IPS-15b (cell line): Measurements from ENCODE around the gene ALDH1A1.

Experiments used
- H3K27me3 ChIP-seq: one replicate; pipeline ENCODE4 v1.6.1; 2013; ENCODE audit warnings: low read length; ENCODE audit not compliant: control insufficient read depth, insufficient read depth
- H3K36me3 ChIP-seq: one replicate; pipeline ENCODE4 v1.6.1; 2013; ENCODE audit warnings: low read length; ENCODE audit not compliant: control insufficient read depth, insufficient read depth
- H3K4me1 ChIP-seq: one replicate; pipeline ENCODE4 v1.6.1; 2013; ENCODE audit warnings: mild to moderate bottlenecking, low read length; ENCODE audit not compliant: control insufficient read depth, insufficient read depth
- H3K4me3 ChIP-seq: one replicate; pipeline ENCODE4 v1.5.1; 2013; ENCODE audit warnings: low read depth, low read length
- H3K9ac ChIP-seq: one replicate; pipeline ENCODE4 v1.6.1; 2013; ENCODE audit warnings: low read depth, mild to moderate bottlenecking, low read length
- H3K9me3 ChIP-seq: one replicate; pipeline ENCODE4 v1.6.1; 2013; ENCODE audit warnings: mild to moderate bottlenecking, low read length; ENCODE audit not compliant: control insufficient read depth, insufficient read depth

ALDH1A1 gene

GRCh38 chr9:72974501-72974900 is 21.6 kb upstream of the ALDH1A1 start:
- no peak overlapping the region for H3K9ac ChIP-seq
- no peak overlapping the region for H3K4me3 ChIP-seq
- H3K27me3 ChIP-seq = no peaks in the 10 kb centered on the region
- no peaks in the 10 kb centered on the region for H3K9me3 ChIP-seq
- H3K4me1 ChIP-seq = no peaks in the 10 kb centered on the region
- H3K36me3 ChIP-seq = no peaks in the 10 kb centered on the region

DNA sequence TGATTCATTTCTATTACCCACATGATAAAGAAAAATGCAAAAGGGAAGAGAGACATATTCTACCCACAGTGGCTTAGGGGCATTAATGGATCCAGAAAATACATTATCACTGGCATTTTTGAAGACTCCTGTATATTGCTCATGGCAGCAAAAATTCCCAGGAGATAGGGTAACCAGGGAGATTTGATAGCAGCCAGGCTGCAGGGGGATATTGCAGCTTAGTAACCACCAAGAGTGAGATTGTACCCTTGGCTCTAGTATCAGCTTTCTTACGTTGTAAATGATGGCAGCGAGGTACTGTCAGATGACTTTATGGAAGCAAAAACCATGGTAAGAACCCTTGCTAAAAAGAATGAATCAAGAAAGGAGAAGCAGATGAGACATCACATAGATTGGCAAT is 19.8 kb upstream of the ALDH1A1 start:
- no peaks in the 10 kb centered on the region for H3K27me3 ChIP-seq
- no peak overlapping the region for H3K9ac ChIP-seq
- no peaks in the 10 kb centered on the region for H3K4me1 ChIP-seq
- H3K36me3 ChIP-seq = no peaks in the 10 kb centered on the region
- no peaks in the 10 kb centered on the region for H3K9me3 ChIP-seq
- no peak overlapping the region for H3K4me3 ChIP-seq

DNA sequence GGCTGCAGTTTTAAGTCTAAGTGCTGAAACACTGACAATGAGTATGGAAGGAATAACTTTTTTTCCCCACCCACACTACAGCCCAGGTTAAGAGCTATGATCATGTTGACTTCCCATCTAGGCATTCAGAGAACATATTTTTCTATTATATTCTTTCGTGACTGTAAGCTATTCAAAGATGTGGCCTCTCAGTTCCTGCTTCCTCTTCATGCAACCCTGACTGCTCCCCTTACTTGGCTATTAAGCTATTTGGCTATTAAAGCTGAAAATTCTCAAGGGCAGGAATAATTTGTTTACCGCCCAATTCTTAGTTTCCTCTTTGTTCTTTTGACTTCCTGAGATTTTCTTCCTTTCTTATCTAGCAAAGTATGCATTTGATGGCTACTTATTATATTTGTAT is 18.6 kb upstream of the ALDH1A1 start:
- no peaks in the 10 kb centered on the region for H3K36me3 ChIP-seq
- no peak overlapping the region for H3K9ac ChIP-seq
- no peaks in the 10 kb centered on the region for H3K4me1 ChIP-seq
- H3K27me3 ChIP-seq = no peaks in the 10 kb centered on the region
- no peak overlapping the region for H3K4me3 ChIP-seq
- H3K9me3 ChIP-seq = no peaks in the 10 kb centered on the region

DNA sequence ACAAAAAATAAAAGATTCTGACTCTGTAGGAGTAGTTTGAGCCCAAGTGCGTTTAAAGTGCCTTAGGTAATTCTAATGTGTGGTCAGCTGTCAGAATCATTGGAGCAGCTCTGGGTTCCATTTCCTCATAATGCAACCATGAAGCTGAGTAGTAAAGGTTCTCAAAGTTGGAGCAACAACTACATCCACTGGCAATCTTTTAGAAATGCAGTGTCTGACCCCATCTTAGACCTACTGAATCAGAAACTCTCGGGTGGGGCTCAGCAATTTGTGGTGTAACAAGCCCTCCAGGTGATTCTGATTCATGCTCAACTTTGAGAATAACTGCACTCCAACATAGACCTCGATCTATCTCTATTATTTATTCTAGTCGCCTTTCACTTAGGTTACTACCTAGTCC is 7.6 kb upstream of the ALDH1A1 start:
- Histone ChIP-seq H3K4me1 (no peaks in the 10 kb centered on the region), H3K9me3 (no peaks in the 10 kb centered on the region), H3K36me3 (no peaks in the 10 kb centered on the region), H3K9ac (no peak overlapping the region), H3K4me3 (no peak overlapping the region), H3K27me3 (no peaks in the 10 kb centered on the region)

GRCh38 chr9:72958485-72959281 is 5.8 kb upstream of the ALDH1A1 start:
- no peak overlapping the region for H3K4me3 ChIP-seq
- H3K27me3 ChIP-seq = no peaks in the 10 kb centered on the region
- no peaks in the 10 kb centered on the region for H3K36me3 ChIP-seq
- no peak overlapping the region for H3K9ac ChIP-seq
- no peaks in the 10 kb centered on the region for H3K9me3 ChIP-seq
- no peaks in the 10 kb centered on the region for H3K4me1 ChIP-seq

- no peak overlapping the region for H3K9ac ChIP-seq
- H3K36me3 ChIP-seq = no peaks in the 10 kb centered on the region
- peaks cover 3% of the 10 kb centered on the region for H3K4me1 ChIP-seq
- no peaks in the 10 kb centered on the region for H3K9me3 ChIP-seq
- H3K4me3 ChIP-seq = no peak overlapping the region
- no peaks in the 10 kb centered on the region for H3K27me3 ChIP-seq
Observed at GRCh38 chr9:72955571-72955970, 2.7 kb upstream of the ALDH1A1 start.

DNA sequence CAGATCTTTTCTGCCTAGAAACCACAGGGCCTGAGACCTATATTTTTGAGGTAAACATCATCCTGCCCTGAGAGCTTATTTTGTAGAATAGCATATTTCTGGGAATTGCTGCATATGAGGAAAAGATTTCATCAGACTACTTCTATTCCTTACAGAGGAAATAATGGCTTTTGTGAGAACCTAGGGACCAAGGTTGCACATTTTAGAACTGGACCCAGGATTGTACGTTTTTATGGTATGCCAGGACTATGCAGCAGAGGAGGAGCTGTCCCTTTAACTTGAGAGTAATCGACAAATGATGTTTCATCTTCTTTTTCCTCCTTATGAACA is 2.2 kb upstream of the ALDH1A1 start:
- no peak overlapping the region for H3K4me3 ChIP-seq
- no peaks in the 10 kb centered on the region for H3K9me3 ChIP-seq
- H3K4me1 ChIP-seq = peaks cover 3% of the 10 kb centered on the region
- no peaks in the 10 kb centered on the region for H3K27me3 ChIP-seq
- H3K9ac ChIP-seq = no peak overlapping the region
- H3K36me3 ChIP-seq = no peaks in the 10 kb centered on the region

DNA sequence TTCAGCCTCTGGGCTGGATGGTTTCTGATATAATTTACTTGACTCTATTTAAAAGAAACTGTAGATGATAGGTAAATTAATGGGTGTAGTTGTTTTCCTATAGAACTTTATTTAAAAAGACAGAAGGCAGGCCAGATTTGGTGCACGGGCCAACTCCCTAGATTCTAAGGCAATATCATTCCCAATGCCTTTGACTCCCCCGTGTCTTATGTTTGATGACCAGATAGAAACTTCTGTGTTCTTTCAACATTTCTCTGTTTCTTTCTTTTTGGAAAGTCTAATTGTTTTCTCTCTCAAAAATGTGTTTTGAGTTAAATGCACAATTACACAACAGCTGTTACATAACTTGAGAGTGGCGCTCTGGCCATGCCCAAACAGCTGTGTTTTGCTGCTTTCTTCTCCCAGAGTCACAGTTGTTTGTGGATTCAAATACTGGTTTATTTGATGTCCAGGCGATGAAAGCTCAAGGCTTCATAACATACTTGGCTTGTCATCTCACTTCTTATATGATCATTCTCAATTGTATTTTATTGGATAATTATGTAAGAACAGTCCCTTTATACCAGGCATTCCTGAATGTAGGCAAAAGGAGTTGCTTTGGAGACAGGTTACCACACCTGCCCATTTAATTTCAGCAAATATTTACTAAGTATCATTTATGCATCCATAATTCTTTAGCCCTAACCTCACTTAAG is 1.7 kb upstream of the ALDH1A1 start:
- Histone ChIP-seq H3K27me3 (no peaks in the 10 kb centered on the region), H3K4me1 (peaks cover 3% of the 10 kb centered on the region), H3K9me3 (no peaks in the 10 kb centered on the region), H3K4me3 (no peak overlapping the region), H3K9ac (no peak overlapping the region), H3K36me3 (no peaks in the 10 kb centered on the region)

- Histone ChIP-seq H3K4me1 (peaks cover 3% of the 10 kb centered on the region), H3K36me3 (no peaks in the 10 kb centered on the region), H3K4me3 (no peak overlapping the region), H3K9ac (no peak overlapping the region), H3K9me3 (no peaks in the 10 kb centered on the region), H3K27me3 (no peaks in the 10 kb centered on the region)
Observed at GRCh38 chr9:72952381-72952690, 517 bp downstream of the ALDH1A1 start.

DNA sequence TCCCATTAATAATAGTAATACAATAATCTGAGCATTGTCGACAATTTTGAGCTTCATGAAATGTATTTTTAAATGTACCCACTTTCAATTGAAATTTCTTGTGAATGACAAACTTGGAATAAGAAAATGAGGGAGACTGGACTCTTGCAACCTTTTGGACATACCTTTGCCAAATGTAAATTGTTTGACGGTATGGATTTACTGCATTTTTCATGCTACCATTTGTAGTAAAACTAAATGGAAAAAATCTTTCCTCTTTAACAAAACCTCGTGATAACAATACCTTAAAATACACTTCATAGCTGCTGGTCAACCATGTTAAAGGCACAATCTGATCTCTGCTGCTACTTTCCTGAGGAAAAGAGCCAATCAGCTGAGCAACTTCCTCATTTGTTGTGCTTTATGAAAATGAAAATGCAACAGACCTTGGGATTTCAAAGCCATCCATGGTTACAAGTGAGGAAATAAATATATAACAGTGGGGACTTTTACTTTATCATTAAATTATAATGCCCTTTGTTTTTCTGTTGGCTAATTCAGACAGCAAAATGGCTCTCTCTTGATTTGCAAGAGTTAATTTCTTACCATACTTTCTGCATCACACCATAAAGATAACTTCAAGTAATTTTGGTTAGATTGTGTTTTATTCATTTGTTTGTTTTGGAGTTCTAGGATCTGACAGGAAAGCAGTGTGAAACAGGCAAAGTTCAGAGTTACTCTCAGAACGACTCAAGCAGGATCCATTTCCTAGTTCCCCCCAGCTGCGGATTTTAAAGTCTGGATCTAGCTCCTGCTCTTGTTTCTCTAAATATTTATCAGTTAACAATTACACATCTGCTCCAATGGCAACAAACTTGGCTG is 1.1 kb downstream of the ALDH1A1 start:
- Histone ChIP-seq H3K4me3 (no peak overlapping the region), H3K36me3 (no peaks in the 10 kb centered on the region), H3K9ac (no peak overlapping the region)

DNA sequence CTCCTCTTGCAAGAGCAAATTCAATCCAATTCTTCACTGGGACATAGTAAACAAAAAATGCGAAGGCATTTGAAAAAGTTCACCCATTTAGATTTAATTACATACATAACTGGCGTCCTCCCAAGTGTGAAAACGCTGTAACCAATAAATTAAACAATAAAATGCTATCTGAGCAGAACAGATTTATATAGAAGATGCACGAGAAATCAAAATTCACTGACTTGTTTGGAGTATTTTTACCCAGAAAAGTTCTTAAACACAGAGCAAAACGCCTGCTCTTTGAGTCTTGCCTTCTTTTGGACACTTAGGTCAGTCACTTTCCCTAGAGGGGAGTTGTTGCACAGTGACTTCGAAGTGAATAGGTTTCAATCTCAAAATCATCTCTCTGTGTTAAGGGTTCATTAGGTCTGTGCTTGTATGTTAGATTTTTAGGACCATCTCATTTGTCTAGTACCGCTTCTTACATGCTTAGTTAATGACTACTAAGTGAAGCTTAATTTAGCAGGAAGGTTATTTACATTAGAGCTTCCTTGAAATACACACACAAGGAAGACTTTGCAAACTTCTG is 1.9 kb downstream of the ALDH1A1 start:
- Histone ChIP-seq H3K36me3 (no peaks in the 10 kb centered on the region), H3K9me3 (no peaks in the 10 kb centered on the region), H3K4me1 (peaks cover 3% of the 10 kb centered on the region), H3K27me3 (no peaks in the 10 kb centered on the region), H3K9ac (no peak overlapping the region), H3K4me3 (no peak overlapping the region)

More for the DNA sequence above, 1.1 kb downstream of the ALDH1A1 start:
- Histone ChIP-seq H3K9me3 (no peaks in the 10 kb centered on the region), H3K27me3 (no peaks in the 10 kb centered on the region), H3K4me1 (peaks cover 3% of the 10 kb centered on the region)
